Neural cell (in vitro differentiated cells): ENCODE measurements around the gene SORCS1. TPM values are rescaled to one million over a fixed set of nuclear protein-coding genes. Genes with fewer than 3 reads are reported as not detected.
A peak's percentile ranks its signal among the peaks of the same experiment; 100 is the strongest.

Experiments used
- H2AFZ ChIP-seq: fragments of 200-600, 300-800 bp; sonication (generic), shearing (Covaris generic); 2 replicates; pipeline ENCODE4 v1.6.0; 2014; ENCODE audit warnings: low read depth, mild to moderate bottlenecking, antibody characterized with exemption, low read length, moderate library complexity
- H3F3A ChIP-seq: fragments of 200-600 bp; shearing (Covaris generic); 2 replicates; pipeline ENCODE4 v1.6.1; 2016; ENCODE audit warnings: mild to moderate bottlenecking, moderate library complexity, mixed read lengths, antibody characterized with exemption, low read length; ENCODE audit not compliant: insufficient read depth, poor library complexity, severe bottlenecking
- H3K27ac ChIP-seq: fragments of 200-600, 300-800 bp; sonication (generic), shearing (Covaris generic); 2 replicates; pipeline ENCODE4 v1.5.1; 2014; ENCODE audit warnings: mild to moderate bottlenecking, low read length, moderate library complexity
- H3K27me3 ChIP-seq: fragments of 300-800, 200-600 bp; sonication (generic), shearing (Covaris generic); 2 replicates; pipeline ENCODE4 v1.6.0; 2014; ENCODE audit warnings: mild to moderate bottlenecking, low read depth, low read length, moderate library complexity; ENCODE audit not compliant: insufficient read depth
- H3K36me3 ChIP-seq: fragments of 300-800, 200-600 bp; sonication (generic), shearing (Covaris generic); 2 replicates; pipeline ENCODE4 v1.5.1; 2014; ENCODE audit warnings: mild to moderate bottlenecking, antibody characterized with exemption, low read length, moderate library complexity; ENCODE audit not compliant: insufficient read depth
- H3K4me2 ChIP-seq: fragments of 300-800, 200-600 bp; sonication (generic), shearing (Covaris generic); 2 replicates; pipeline ENCODE4 v1.6.0; 2014; ENCODE audit warnings: mild to moderate bottlenecking, low read length
- H3K4me3 ChIP-seq: fragments of 300-800, 200-600 bp; sonication (generic), shearing (Covaris generic); 2 replicates; pipeline ENCODE4 v1.5.1; 2014; ENCODE audit warnings: mild to moderate bottlenecking, low read length, moderate library complexity
- H3K79me2 ChIP-seq: fragments of 200-600 bp; shearing (Covaris generic); replicated peaks from 2 replicates; pipeline ENCODE4 v1.6.0; 2014; ENCODE audit warnings: mild to moderate bottlenecking, low read length, moderate library complexity; ENCODE audit not compliant: insufficient read depth
- H3K9ac ChIP-seq: fragments of 300-800, 200-600 bp; sonication (generic), shearing (Covaris generic); 2 replicates; pipeline ENCODE4 v1.6.1; 2016; ENCODE audit warnings: mild to moderate bottlenecking, low read length, mixed read lengths
- H3K9me2 ChIP-seq: fragments of 200-600 bp; shearing (Covaris generic); 2 replicates; pipeline ENCODE4 v1.6.1; 2016; ENCODE audit warnings: mild to moderate bottlenecking, low read length, mixed read lengths; ENCODE audit not compliant: insufficient read depth
- H3K9me3 ChIP-seq: fragments of 200-600, 300-800 bp; sonication (generic), shearing (Covaris generic); 2 replicates; pipeline ENCODE4 v1.6.1; 2016; ENCODE audit warnings: mild to moderate bottlenecking, mixed run types, low read length, moderate library complexity, mixed read lengths
- H4K20me1 ChIP-seq: fragments of 200-600 bp; shearing (Covaris generic); 2 replicates; pipeline ENCODE4 v1.6.1; 2016; ENCODE audit warnings: mild to moderate bottlenecking, mixed run types; ENCODE audit not compliant: insufficient read depth
- CTCF ChIP-seq: fragments of 450-650 bp; IDR thresholded peaks from 2 replicates; pipeline ENCODE4 v1.5.1; 2014; ENCODE audit warnings: antibody characterized with exemption, mild to moderate bottlenecking, moderate library complexity; ENCODE audit not compliant: poor library complexity, severe bottlenecking
- EP300 ChIP-seq: fragments of 450-650 bp; conservative IDR thresholded peaks from 2 replicates; pipeline ENCODE4 v1.6.1; 2014; ENCODE audit warnings: antibody characterized with exemption, mild to moderate bottlenecking, moderate library complexity; ENCODE audit not compliant: poor library complexity, severe bottlenecking
- EZH2 ChIP-seq: fragments of 200-600, 300-800 bp; shearing (Covaris generic), sonication (generic); IDR thresholded peaks from 2 replicates; pipeline ENCODE4 v1.6.1; 2014; ENCODE audit warnings: antibody characterized with exemption, low read length, borderline replicate concordance, mild to moderate bottlenecking; ENCODE audit not compliant: insufficient read depth, poor library complexity, severe bottlenecking
- MXI1 ChIP-seq: fragments of 450-650 bp; conservative IDR thresholded peaks from 2 replicates; pipeline ENCODE4 v1.6.1; 2014; ENCODE audit warnings: antibody characterized with exemption, mild to moderate bottlenecking; ENCODE audit not compliant: poor library complexity, severe bottlenecking
- POLR2AphosphoS5 ChIP-seq: IDR thresholded peaks from 2 replicates; pipeline ENCODE4 v1.6.1; 2012
- RAD21 ChIP-seq: fragments of 450-650 bp; conservative IDR thresholded peaks from 2 replicates; pipeline ENCODE4 v1.6.1; 2014; ENCODE audit warnings: antibody characterized with exemption, mild to moderate bottlenecking, moderate library complexity
- SMC3 ChIP-seq: fragments of 450-650 bp; conservative IDR thresholded peaks from 2 replicates; pipeline ENCODE4 v1.6.1; 2014; ENCODE audit warnings: antibody characterized with exemption, mild to moderate bottlenecking, moderate library complexity; ENCODE audit not compliant: poor library complexity
- TAF1 ChIP-seq: IDR thresholded peaks from 2 replicates; pipeline ENCODE4 v1.6.1; 2012; ENCODE audit warnings: low read depth
- polyA plus RNA-seq: library from polyadenylated mRNA; depleted of rRNA; stranded (reverse); fragments of >200 nt; gene quantifications from 2 replicates; pipeline ENCODE4 v1.2.3, GENCODE V29; 2014
- TF ChIP-seq, protein P1 (sequence below): IDR thresholded peaks from 2 replicates; pipeline ENCODE4 v1.6.1; 2012; ENCODE audit warnings: borderline replicate concordance

Gene SORCS1
- polyA plus RNA-seq, 1 donor from 2014 or later, result 27.0 TPM

DNA sequence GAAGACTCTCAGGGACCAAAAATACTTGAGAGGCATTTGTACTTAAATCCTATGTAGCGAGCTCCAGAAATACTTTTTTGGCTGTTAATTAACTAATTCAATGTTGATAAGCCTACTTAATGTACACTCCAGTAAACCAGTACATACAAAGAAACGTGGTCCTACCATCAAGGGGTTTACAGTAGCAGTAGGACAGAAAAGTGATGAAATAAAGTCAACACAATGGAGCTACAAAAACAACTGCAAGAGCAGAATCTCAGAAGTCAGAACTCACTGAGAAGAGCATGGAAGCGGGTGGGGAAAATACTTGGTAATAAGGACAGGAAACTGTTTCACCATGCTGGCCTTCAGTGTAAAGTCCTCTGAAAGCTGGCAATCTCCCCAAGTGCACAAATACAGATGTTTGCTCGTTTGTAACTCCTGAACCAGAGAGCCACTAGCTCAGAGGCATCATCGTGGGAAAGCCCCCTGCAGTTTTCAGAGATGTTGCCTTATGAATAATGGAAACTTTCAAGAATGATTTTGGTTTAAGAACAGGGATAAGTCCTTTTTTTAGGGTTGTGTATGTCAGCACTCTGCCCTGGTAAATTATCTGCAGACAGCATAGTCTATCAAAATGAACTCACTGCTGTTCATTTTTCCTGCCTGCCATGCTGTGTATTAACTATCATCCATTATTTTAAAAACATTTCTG is 233.2 kb downstream of the SORCS1 start:
- no peaks in the 10 kb centered on the region for H4K20me1 ChIP-seq
- H3K79me2 ChIP-seq, result no peaks in the 10 kb centered on the region
- H2AFZ ChIP-seq, result no peak overlapping the region
- H3K9me3 ChIP-seq, result no peaks in the 10 kb centered on the region
- H3K4me2 ChIP-seq, result peak overlapping the region; percentile 3
- H3K9ac ChIP-seq, result no peak overlapping the region
- H3F3A ChIP-seq, result no peaks in the 10 kb centered on the region
- H3K27me3 ChIP-seq, result no peaks in the 10 kb centered on the region
- H3K4me3 ChIP-seq, result peak overlapping the region; percentile 33
- no peaks in the 10 kb centered on the region for H3K36me3 ChIP-seq
- TF ChIP-seq RAD21, result no peak
- TF ChIP-seq POLR2AphosphoS5, result no peak
- TF ChIP-seq CTCF, result no peak
- no peak for TF ChIP-seq EZH2
- TF ChIP-seq SMC3, result no peak
- TF ChIP-seq TAF1, result no peak
- TF ChIP-seq, protein P1, sequence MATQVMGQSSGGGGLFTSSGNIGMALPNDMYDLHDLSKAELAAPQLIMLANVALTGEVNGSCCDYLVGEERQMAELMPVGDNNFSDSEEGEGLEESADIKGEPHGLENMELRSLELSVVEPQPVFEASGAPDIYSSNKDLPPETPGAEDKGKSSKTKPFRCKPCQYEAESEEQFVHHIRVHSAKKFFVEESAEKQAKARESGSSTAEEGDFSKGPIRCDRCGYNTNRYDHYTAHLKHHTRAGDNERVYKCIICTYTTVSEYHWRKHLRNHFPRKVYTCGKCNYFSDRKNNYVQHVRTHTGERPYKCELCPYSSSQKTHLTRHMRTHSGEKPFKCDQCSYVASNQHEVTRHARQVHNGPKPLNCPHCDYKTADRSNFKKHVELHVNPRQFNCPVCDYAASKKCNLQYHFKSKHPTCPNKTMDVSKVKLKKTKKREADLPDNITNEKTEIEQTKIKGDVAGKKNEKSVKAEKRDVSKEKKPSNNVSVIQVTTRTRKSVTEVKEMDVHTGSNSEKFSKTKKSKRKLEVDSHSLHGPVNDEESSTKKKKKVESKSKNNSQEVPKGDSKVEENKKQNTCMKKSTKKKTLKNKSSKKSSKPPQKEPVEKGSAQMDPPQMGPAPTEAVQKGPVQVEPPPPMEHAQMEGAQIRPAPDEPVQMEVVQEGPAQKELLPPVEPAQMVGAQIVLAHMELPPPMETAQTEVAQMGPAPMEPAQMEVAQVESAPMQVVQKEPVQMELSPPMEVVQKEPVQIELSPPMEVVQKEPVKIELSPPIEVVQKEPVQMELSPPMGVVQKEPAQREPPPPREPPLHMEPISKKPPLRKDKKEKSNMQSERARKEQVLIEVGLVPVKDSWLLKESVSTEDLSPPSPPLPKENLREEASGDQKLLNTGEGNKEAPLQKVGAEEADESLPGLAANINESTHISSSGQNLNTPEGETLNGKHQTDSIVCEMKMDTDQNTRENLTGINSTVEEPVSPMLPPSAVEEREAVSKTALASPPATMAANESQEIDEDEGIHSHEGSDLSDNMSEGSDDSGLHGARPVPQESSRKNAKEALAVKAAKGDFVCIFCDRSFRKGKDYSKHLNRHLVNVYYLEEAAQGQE, result no peak
- no peak for TF ChIP-seq MXI1
- no peak for TF ChIP-seq EP300
- peak overlapping the region; percentile 54 for H3K27ac ChIP-seq
- H3K9me2 ChIP-seq, result no peaks in the 10 kb centered on the region

GRCh38 chr10:106930751-106931150 is 233.8 kb downstream of the SORCS1 start:
- TF ChIP-seq MXI1, result no peak
- no peak for TF ChIP-seq EP300
- no peak for TF ChIP-seq EZH2
- Histone ChIP-seq H3K9me2 (no peaks in the 10 kb centered on the region), H3K36me3 (no peaks in the 10 kb centered on the region), H3K79me2 (no peaks in the 10 kb centered on the region), H2AFZ (no peak overlapping the region), H3K27me3 (no peaks in the 10 kb centered on the region), H3K9ac (no peak overlapping the region), H3K4me3 (no peak overlapping the region), H3K9me3 (no peaks in the 10 kb centered on the region), H3F3A (no peaks in the 10 kb centered on the region), H3K27ac (no peak overlapping the region), H3K4me2 (peak overlapping the region; percentile 24), H4K20me1 (no peaks in the 10 kb centered on the region)
